SU-DHL-6 (cell line): ENCODE measurements around the gene MRPS27.

ENCODE experiments used
- EZH2phosphoT487 ChIP-seq: fragments of 200-600 bp; sonication (generic), shearing (Covaris generic); conservative IDR thresholded peaks from 2 replicates; pipeline ENCODE4 v1.6.1; 2018; ENCODE audit warnings: mild to moderate bottlenecking, antibody characterized with exemption, low read length, moderate library complexity, mixed read lengths
- TF ChIP-seq, protein P1 (sequence below): fragments of 200-600 bp; sonication (generic); IDR thresholded peaks from one replicate; pipeline ENCODE4 v1.5.1; 2017; ENCODE audit warnings: antibody characterized with exemption, mild to moderate bottlenecking, low read length, moderate library complexity; ENCODE audit not compliant: insufficient read depth, poor library complexity, severe bottlenecking

DNA sequence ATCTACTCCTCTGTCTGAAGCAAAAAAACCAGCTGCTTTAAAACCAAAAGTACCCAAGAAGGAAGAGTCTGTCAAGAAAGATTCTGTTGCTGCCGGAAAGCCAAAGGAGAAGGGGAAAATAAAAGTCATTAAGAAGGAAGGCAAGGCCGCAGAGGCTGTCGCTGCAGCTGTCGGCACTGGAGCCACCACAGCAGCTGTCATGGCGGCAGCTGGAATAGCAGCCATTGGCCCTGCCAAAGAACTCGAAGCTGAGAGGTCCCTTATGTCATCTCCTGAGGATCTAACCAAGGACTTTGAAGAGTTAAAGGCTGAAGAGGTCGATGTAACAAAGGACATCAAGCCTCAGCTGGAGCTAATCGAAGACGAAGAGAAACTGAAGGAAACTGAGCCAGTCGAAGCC is 124.5 kb downstream of the MRPS27 start:
- TF ChIP-seq, protein P1, sequence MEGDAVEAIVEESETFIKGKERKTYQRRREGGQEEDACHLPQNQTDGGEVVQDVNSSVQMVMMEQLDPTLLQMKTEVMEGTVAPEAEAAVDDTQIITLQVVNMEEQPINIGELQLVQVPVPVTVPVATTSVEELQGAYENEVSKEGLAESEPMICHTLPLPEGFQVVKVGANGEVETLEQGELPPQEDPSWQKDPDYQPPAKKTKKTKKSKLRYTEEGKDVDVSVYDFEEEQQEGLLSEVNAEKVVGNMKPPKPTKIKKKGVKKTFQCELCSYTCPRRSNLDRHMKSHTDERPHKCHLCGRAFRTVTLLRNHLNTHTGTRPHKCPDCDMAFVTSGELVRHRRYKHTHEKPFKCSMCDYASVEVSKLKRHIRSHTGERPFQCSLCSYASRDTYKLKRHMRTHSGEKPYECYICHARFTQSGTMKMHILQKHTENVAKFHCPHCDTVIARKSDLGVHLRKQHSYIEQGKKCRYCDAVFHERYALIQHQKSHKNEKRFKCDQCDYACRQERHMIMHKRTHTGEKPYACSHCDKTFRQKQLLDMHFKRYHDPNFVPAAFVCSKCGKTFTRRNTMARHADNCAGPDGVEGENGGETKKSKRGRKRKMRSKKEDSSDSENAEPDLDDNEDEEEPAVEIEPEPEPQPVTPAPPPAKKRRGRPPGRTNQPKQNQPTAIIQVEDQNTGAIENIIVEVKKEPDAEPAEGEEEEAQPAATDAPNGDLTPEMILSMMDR, result no peak
- no peak for TF ChIP-seq EZH2phosphoT487
